ENCODE data around the gene CREB3L4.
"Not testable (repeated sequence)": the region's sequence is repeated elsewhere in the genome, so short reads cannot be mapped to it uniquely, and the experiment has no call there.

Gene CREB3L4

DNA sequence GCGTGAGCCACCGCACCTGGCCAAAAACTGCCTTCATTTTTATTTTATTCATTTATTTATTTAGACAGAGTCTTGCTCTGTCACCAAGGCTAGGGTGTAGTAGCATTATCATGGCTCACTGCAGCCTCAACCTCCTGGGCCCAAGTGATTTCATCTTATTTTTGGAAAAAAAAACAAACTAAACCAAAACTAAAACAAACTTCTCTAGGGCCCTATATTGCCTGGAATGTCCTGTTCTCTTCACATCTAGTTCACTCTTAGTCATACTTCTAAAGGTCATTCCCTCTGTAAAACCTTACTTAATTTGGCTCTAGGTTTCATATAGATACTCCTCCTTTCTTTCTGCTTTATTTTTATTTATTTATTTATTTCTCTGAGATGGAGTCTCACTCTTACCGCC is 38.4 kb downstream of the CREB3L4 start:
- Histone ChIP-seq H3K27me3 (ENCODE audit: control insufficient read depth, insufficient read depth, low read length) (no peaks in the 10 kb centered on the region), H3K36me3 (ENCODE audit: control insufficient read depth, insufficient read depth, low read length) (no peaks in the 10 kb centered on the region), H3K4me3 (ENCODE audit: low read depth, low read length) (no peak overlapping the region), H3K4me1 (ENCODE audit: control insufficient read depth, insufficient read depth, low read length) (no peaks in the 10 kb centered on the region), H3K9ac (ENCODE audit: low read depth, low read length) (no peak overlapping the region), H3K9me3 (ENCODE audit: control insufficient read depth, insufficient read depth, low read length) (no peaks in the 10 kb centered on the region)

DNA sequence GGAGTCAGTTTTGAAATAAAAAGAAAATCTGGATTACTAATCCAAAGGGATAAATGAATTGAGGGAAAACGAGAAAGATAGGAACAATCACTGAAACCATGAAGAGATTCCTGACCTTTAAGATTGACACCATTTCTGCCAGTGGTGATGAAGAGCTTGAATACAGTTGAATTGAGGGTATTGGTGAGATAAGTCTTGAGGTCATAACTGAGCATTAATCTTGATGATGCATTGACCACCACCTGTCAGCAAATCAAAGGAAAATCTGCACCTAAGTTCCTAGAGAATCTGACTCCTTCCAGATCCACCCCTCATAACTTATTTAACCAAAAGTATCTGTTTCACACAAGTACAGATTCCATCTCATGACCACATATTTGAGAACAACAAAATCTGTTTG is 44.4 kb downstream of the CREB3L4 start:
- H3K27me3 ChIP-seq (ENCODE audit: control insufficient read depth, insufficient read depth, low read length) = no peaks in the 10 kb centered on the region
- H3K9me3 ChIP-seq (ENCODE audit: control insufficient read depth, insufficient read depth, low read length) = no peaks in the 10 kb centered on the region
- no peaks in the 10 kb centered on the region for H3K36me3 ChIP-seq (ENCODE audit: control insufficient read depth, insufficient read depth, low read length)
- no peak overlapping the region for H3K4me3 ChIP-seq (ENCODE audit: low read depth, low read length)
- no peak overlapping the region for H3K9ac ChIP-seq (ENCODE audit: low read depth, low read length)
- H3K4me1 ChIP-seq (ENCODE audit: control insufficient read depth, insufficient read depth, low read length) = no peaks in the 10 kb centered on the region

DNA sequence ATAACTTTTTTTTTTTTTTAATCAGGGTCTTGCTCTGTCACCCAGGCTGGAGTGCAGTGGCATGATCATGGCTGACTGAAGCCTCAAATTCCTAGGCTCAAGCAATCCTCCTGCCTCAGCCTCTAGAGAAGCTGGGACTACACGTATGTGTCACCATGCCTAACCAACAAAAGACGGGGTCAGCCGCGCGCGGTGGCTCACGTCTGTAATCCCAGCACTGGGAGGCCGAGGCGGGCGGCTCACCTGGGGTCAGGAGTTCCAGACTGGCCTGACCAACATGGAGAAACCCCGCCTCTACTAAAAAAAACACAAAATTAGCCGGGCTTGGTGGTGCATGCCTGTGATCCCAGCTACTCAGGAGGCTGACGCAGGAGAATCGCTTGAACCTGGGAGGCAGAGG is 44.8 kb downstream of the CREB3L4 start:
- H3K9me3 ChIP-seq (ENCODE audit: control insufficient read depth, insufficient read depth, low read length); H3K4me3 ChIP-seq (ENCODE audit: low read depth, low read length); H3K9ac ChIP-seq (ENCODE audit: low read depth, low read length); H3K36me3 ChIP-seq (ENCODE audit: control insufficient read depth, insufficient read depth, low read length); H3K4me1 ChIP-seq (ENCODE audit: control insufficient read depth, insufficient read depth, low read length); H3K27me3 ChIP-seq (ENCODE audit: control insufficient read depth, insufficient read depth, low read length): not testable (repeated sequence)

DNA sequence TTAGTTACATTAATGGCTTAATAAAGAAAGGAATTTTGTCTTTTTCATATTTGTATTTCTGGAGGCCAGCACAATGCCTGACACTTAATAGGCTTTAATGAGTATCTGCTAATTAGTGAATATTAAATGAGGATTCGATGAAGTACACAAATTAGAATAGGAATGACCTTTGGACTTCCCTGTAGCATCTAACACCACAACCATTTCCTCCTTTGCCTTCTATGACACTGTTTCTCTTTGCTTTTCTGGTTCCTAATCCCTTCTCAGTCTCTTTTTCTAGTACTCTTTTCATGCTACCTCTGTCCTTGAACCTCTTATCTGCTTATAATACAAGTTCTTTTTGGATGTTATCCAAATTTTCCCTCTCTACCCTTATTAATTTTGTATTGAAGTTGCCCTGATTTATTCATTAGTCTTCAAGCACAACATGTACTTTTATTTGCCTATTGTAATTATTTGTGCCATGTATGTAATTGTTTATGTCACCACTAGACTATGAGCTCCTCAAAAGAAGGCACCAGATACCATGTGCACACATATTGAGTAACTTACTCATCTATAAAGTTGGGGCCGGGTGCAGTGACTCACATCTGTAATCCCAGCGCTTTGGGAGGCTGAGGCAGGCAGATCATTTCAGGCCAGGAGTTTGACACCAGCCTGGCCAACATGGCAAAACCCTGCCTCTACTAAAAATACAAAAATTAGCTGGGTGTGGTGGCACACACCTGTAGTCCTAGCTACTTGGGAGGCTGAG is 46.6 kb downstream of the CREB3L4 start:
- Histone ChIP-seq H3K9ac (ENCODE audit: low read depth, low read length) (no peak overlapping the region), H3K27me3 (ENCODE audit: control insufficient read depth, insufficient read depth, low read length) (no peaks in the 10 kb centered on the region), H3K4me3 (ENCODE audit: low read depth, low read length) (no peak overlapping the region), H3K4me1 (ENCODE audit: control insufficient read depth, insufficient read depth, low read length) (no peaks in the 10 kb centered on the region), H3K36me3 (ENCODE audit: control insufficient read depth, insufficient read depth, low read length) (no peaks in the 10 kb centered on the region), H3K9me3 (ENCODE audit: control insufficient read depth, insufficient read depth, low read length) (no peaks in the 10 kb centered on the region)

DNA sequence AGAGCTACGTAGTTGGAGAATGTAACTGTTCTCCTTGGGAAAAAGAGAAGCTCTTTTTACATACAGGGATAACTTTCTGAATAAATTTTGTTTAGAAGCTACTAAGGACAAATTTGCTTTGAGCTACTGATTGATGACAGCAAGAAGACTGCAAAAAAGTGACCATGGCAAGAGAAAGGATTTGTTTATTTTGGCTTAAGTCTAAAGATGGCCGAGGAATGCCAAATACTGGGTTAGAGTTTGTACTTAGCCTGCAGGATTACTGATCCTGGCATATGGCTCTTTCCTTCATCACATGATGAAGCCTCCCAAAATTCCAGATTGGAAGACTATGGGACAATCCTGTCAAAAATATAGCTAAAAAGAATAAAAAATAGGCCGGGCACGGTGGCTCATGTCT is 51.6 kb downstream of the CREB3L4 start:
- no peaks in the 10 kb centered on the region for H3K4me1 ChIP-seq (ENCODE audit: control insufficient read depth, insufficient read depth, low read length)
- no peaks in the 10 kb centered on the region for H3K9me3 ChIP-seq (ENCODE audit: control insufficient read depth, insufficient read depth, low read length)
- H3K27me3 ChIP-seq (ENCODE audit: control insufficient read depth, insufficient read depth, low read length) = no peaks in the 10 kb centered on the region
- no peak overlapping the region for H3K4me3 ChIP-seq (ENCODE audit: low read depth, low read length)
- no peak overlapping the region for H3K9ac ChIP-seq (ENCODE audit: low read depth, low read length)
- no peaks in the 10 kb centered on the region for H3K36me3 ChIP-seq (ENCODE audit: control insufficient read depth, insufficient read depth, low read length)

DNA sequence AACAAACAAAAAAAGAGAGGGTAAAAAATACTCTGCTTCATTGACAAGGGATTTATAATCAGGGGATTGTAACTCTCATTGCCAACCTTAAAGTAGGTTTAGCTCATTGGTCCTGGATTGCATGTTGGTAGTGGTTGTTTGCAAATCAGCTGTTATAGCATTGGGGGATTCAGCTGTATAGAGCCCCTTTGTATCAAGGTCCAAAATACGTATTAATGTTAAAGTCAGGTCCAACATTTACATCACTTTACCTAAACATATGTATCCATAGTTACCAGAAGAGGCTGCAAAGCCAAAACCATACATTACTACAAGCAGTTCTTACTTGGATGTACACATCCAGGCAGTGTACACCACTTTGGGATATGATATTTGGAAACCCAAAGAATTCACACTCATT is 52.2 kb downstream of the CREB3L4 start:
- Histone ChIP-seq H3K9ac (ENCODE audit: low read depth, low read length) (no peak overlapping the region), H3K4me1 (ENCODE audit: control insufficient read depth, insufficient read depth, low read length) (no peaks in the 10 kb centered on the region), H3K9me3 (ENCODE audit: control insufficient read depth, insufficient read depth, low read length) (no peaks in the 10 kb centered on the region), H3K36me3 (ENCODE audit: control insufficient read depth, insufficient read depth, low read length) (no peaks in the 10 kb centered on the region), H3K4me3 (ENCODE audit: low read depth, low read length) (no peak overlapping the region), H3K27me3 (ENCODE audit: control insufficient read depth, insufficient read depth, low read length) (no peaks in the 10 kb centered on the region)

Measured in iPS-15b (cell line).